BE2C (cell line): Measurements from ENCODE around the gene MAML2.

Source experiments
- DNase-seq: peaks from one replicate; pipeline ENCODE4 v3.0.0-alpha.2; 2020
- H3K27me3 ChIP-seq: fragments of 250-450 bp; sonication (Bioruptor Pico); 2 replicates; pipeline ENCODE4 v1.5.1; 2020; ENCODE audit warnings: mild to moderate bottlenecking
- H3K36me3 ChIP-seq: fragments of 250-450 bp; sonication (Bioruptor Pico); 2 replicates; pipeline ENCODE4 v1.5.1; 2020; ENCODE audit warnings: mild to moderate bottlenecking
- H3K4me1 ChIP-seq: fragments of 250-450 bp; sonication (Bioruptor Pico); 2 replicates; pipeline ENCODE4 v1.5.1; 2020
- H3K4me3 ChIP-seq: 2 replicates; pipeline ENCODE4 v1.5.1; 2011; ENCODE audit warnings: low read depth, low read length
- H3K9me3 ChIP-seq: fragments of 250-450 bp; sonication (Bioruptor Pico); 2 replicates; pipeline ENCODE4 v1.5.1; 2020
- TF ChIP-seq, protein P1 (sequence below): IDR thresholded peaks from 2 replicates; pipeline ENCODE4 v1.5.1; 2012; ENCODE audit warnings: mild to moderate bottlenecking, low read depth, low read length

Gene MAML2

DNA sequence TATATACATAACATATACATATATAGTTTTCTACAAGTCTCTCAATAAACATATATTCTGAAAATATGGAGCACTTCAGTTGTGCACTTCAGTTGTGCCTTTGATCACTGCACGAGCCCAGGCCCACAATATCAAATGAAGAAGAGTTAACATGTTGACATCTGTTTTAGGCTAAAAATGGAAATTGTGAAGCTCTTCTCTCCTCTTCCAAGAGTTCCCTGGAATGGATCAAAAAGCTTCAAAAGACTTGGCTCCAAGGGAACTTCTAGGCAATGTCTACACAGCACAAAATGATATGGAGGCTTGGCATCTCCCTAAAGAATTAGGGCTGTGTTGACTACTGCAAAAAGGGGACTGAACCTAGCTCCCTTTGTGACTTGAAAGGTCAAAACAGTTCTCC is 36.9 kb downstream of the MAML2 start:
- peaks cover 12% of the 10 kb centered on the region; the same call in 1 of the 2 replicates for H3K4me1 ChIP-seq
- no peaks in the 10 kb centered on the region for H3K9me3 ChIP-seq
- no peak for DNase-seq
- no peaks in the 10 kb centered on the region for H3K36me3 ChIP-seq
- TF ChIP-seq, protein P1, sequence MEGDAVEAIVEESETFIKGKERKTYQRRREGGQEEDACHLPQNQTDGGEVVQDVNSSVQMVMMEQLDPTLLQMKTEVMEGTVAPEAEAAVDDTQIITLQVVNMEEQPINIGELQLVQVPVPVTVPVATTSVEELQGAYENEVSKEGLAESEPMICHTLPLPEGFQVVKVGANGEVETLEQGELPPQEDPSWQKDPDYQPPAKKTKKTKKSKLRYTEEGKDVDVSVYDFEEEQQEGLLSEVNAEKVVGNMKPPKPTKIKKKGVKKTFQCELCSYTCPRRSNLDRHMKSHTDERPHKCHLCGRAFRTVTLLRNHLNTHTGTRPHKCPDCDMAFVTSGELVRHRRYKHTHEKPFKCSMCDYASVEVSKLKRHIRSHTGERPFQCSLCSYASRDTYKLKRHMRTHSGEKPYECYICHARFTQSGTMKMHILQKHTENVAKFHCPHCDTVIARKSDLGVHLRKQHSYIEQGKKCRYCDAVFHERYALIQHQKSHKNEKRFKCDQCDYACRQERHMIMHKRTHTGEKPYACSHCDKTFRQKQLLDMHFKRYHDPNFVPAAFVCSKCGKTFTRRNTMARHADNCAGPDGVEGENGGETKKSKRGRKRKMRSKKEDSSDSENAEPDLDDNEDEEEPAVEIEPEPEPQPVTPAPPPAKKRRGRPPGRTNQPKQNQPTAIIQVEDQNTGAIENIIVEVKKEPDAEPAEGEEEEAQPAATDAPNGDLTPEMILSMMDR = no peak
- no peaks in the 10 kb centered on the region for H3K27me3 ChIP-seq
- H3K4me3 ChIP-seq = no peak overlapping the region

DNA sequence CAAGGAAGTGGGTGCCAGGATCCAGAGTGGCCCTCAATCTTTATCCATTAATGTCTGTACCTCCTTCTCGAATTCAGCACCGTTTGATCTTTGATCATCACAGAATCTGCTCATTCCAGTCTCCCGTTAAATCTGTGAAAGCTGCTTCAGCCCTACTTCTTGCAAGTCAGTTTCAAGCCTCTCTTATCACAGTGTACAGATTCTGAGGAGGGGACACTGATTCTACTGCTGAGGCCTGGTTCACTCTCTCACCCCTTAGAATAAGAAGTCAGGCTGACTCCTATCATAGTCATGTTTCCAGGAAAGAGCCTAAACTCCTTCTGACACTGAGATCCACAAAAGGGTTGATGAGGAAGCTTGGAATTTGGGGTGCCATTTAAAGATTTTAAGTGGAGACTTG is 39.0 kb downstream of the MAML2 start:
- no peak overlapping the region for H3K4me3 ChIP-seq
- no peaks in the 10 kb centered on the region for H3K27me3 ChIP-seq
- TF ChIP-seq, protein P1 = no peak
- no peaks in the 10 kb centered on the region for H3K9me3 ChIP-seq
- no peaks in the 10 kb centered on the region for H3K36me3 ChIP-seq
- H3K4me1 ChIP-seq = peaks cover 9% of the 10 kb centered on the region; the same call in 1 of the 2 replicates
- DNase-seq = no peak

DNA sequence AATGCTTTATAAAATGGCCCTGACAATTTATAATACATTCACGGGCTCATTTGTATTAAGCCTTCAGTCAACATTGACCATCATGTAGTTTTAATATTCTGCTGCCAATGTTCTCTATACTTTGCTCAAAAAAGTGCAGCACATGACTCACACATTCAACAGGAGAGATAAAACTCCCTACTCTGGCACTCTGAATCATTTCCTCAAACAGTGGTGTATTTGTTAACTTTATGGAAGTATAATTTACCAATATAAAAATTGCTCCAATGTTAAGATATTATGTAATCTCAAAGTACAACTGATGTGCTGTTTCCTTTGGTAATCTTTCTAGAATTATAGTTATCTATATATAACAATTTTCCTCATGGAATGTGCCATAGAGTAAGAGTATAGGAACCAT is 39.9 kb downstream of the MAML2 start:
- peaks cover 2% of the 10 kb centered on the region; the same call in 1 of the 2 replicates for H3K4me1 ChIP-seq
- no peak overlapping the region for H3K4me3 ChIP-seq
- no peaks in the 10 kb centered on the region for H3K9me3 ChIP-seq
- H3K36me3 ChIP-seq = no peaks in the 10 kb centered on the region
- TF ChIP-seq, protein P1 = no peak
- DNase-seq = no peak
- no peaks in the 10 kb centered on the region for H3K27me3 ChIP-seq

DNA sequence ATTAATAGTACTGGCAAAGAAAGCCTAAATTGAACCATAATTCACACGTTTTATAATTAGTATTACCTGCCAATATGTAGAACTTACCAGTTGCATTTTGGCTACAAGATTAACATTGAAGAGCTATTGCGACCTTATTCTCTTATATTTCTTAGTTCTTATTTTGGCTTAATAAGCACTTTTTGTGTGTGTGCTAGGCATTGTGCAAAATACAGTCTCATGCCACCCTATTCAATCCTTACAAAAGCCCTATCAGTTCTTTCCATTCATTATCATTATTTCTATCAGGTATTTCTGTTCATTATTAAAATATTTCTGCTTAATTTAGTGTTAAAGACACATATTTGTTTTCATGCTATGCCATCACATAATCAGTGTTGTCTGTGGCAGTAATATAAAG is 41.2 kb downstream of the MAML2 start:
- H3K4me1 ChIP-seq = no peaks in the 10 kb centered on the region; the same call in 1 of the 2 replicates
- H3K4me3 ChIP-seq = no peak overlapping the region
- H3K9me3 ChIP-seq = no peaks in the 10 kb centered on the region
- no peaks in the 10 kb centered on the region for H3K36me3 ChIP-seq
- TF ChIP-seq, protein P1 = no peak
- H3K27me3 ChIP-seq = no peaks in the 10 kb centered on the region
- no peak for DNase-seq

DNA sequence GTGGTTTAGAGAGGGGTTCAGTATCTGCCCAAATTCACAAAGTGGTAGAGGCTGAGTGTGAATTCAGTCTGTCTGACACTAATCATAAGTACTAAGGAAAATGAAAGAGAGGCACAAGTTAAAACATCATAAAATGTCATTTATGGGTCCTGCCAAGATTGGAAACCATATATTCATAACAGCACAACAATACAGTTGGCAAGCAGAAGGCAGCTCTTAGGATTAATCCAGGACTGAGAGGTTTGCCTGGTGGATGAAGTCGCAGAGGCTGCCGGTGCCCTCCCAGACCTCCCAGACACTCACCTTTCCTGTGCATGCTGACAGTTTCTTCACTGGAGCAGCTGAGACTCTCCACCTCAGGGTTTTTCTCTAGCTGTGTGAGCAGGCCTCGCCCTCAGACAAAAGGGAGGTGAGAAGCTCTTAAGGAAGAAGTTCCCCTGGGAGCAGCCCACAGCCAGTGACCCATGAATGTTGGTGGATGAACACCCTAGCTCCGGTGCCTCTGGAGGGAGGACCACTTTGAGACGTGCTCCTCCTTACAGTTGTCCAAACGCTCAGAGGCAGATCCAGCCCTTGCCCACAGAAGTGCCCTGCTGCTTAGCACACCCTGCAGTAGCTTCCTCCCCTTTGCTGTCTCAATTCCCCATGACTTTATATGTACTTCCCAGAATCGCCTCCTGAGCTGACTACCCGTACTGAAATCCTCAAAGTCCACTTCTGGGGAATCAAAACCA is 43.7 kb downstream of the MAML2 start:
- Histone ChIP-seq H3K9me3 (no peaks in the 10 kb centered on the region), H3K4me1 (no peaks in the 10 kb centered on the region), H3K27me3 (no peaks in the 10 kb centered on the region), H3K36me3 (no peaks in the 10 kb centered on the region), H3K4me3 (no peak overlapping the region)
- DNase-seq = no peak
- TF ChIP-seq, protein P1 = no peak

DNA sequence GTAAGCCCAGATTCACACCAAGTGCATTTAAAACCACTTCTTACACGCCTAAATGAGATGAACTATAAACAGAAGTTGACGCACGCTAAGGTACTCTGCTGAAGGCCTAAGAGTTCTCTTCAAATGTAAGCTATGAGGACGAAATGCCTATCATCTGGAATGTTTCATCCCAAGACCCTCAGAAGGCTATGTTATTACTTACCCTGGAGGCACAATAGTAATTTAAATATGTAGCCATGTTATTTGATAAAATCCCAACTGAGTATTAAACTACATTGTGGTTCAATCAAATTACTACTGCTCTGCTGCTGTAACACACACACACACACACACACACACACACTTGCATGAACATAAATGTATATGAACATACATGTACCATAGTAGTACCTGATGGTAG is 47.6 kb downstream of the MAML2 start:
- no peaks in the 10 kb centered on the region for H3K36me3 ChIP-seq
- no peak overlapping the region for H3K4me3 ChIP-seq
- H3K9me3 ChIP-seq = no peaks in the 10 kb centered on the region
- no peaks in the 10 kb centered on the region for H3K4me1 ChIP-seq
- no peak for DNase-seq
- TF ChIP-seq, protein P1 = no peak
- H3K27me3 ChIP-seq = no peaks in the 10 kb centered on the region
